Fibroblast of pulmonary artery (primary cell): ENCODE measurements around the gene CKB.
A peak's percentile ranks its signal among the peaks of the same experiment; 100 is the strongest.
"Not testable (repeated sequence)": the region's sequence is repeated elsewhere in the genome, so short reads cannot be mapped to it uniquely, and the experiment has no call there.

Source experiments
- DNase-seq: peaks from one replicate; pipeline ENCODE4 v3.0.0-alpha.2; 2010; ENCODE audit warnings: low read depth
- H3K4me3 ChIP-seq: replicated peaks from 2 replicates; pipeline ENCODE4 v1.5.1; 2011; ENCODE audit warnings: low read depth, mild to moderate bottlenecking, control low read depth, low read length, moderate library complexity
- CTCF ChIP-seq: IDR thresholded peaks from 2 replicates; pipeline ENCODE4 v1.5.1; 2011; ENCODE audit warnings: mild to moderate bottlenecking, control low read depth, low read length, inconsistent platforms; ENCODE audit errors: missing control alignments

The CKB gene

GRCh38 chr14:103527408-103528145 lies 4.9 kb upstream of the CKB start:
- no peak for TF ChIP-seq CTCF
- peak overlapping the region; percentile 90 for H3K4me3 ChIP-seq
- DNase-seq = no peak

GRCh38 chr14:103526914-103527248 lies 4.3 kb upstream of the CKB start:
- no peak for DNase-seq
- H3K4me3 ChIP-seq = no peak overlapping the region
- no peak for TF ChIP-seq CTCF

GRCh38 chr14:103526247-103526913 lies 3.8 kb upstream of the CKB start:
- TF ChIP-seq CTCF = no peak
- H3K4me3 ChIP-seq = no peak overlapping the region
- no peak for DNase-seq

- H3K4me3 ChIP-seq, DNase-seq: not testable (repeated sequence)
These were observed 3.0 kb upstream of the CKB start for GRCh38 chr14:103525430-103526246.

GRCh38 chr14:103524002-103524935 lies 1.6 kb upstream of the CKB start:
- TF ChIP-seq CTCF = no peak
- no peak overlapping the region for H3K4me3 ChIP-seq

DNA sequence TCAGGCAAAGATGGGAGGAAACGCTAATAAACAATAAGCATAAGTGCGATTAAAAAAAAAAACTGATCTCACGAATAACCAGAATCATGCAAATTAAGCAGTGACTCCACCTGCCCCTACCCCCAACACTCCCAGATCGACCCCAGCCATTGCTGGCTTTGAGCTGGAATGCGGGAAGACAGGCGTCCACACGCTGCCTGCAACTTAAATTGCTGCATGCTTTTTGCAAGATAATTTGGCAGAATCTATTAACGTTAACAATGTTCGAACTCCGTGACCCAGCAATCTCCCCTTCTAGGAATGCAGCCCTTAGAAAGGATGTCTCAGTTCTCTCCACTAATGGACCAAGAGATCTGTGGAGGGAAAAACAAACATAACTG lies 935 bp upstream of the CKB start:
- H3K4me3 ChIP-seq = no peak overlapping the region
- DNase-seq = no peak
- no peak for TF ChIP-seq CTCF

More at GRCh38 chr14:103524002-103524935, 1.6 kb upstream of the CKB start:
- no peak for DNase-seq
